Endometrial microvascular endothelial cells (primary cell): ENCODE measurements around the gene ARHGEF17. TPM values are rescaled to one million over a fixed set of nuclear protein-coding genes. Genes with fewer than 3 reads are reported as not detected.

Source experiments
- in situ Hi-C: cut with HindIII; loops from 2 replicates; pipeline ENCODE4 v1.10.0; 2017; ENCODE audit warnings: low sequenced_read_pairs, low pct_unique_long_range_greater_than_20kb; ENCODE audit errors: inconsistent ontology term
- total RNA-seq: library from RNA; depleted of rRNA; stranded (reverse); fragments of >200 nt; gene quantifications from one replicate; pipeline ENCODE4 v1.2.3, GENCODE V29; 2015; ENCODE audit errors: inconsistent ontology term

ARHGEF17 gene
- total RNA-seq, 1 donor from 2014 or later: 11.3 TPM

DNA sequence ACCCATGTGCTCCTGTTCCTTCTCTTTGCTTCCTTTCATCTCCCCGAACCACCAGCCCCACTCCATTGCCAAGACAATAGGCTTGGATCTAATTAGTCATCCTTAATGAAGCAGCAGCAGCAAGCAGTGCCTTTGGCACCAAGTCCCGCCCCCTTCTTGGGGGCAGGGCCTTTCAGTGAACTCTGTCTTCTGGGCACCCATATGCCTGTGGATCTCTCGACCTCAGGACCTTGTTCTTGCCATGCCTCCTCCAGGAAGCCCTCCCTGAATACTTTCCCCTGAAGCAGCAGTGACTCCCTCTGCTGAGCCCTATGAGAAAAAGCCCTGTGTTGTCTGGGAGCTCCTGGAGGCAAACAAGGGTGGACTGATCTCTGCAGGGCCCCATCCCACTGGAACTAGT lies 32.1 kb downstream of the ARHGEF17 start:
- in situ Hi-C loops: no loop called here

DNA sequence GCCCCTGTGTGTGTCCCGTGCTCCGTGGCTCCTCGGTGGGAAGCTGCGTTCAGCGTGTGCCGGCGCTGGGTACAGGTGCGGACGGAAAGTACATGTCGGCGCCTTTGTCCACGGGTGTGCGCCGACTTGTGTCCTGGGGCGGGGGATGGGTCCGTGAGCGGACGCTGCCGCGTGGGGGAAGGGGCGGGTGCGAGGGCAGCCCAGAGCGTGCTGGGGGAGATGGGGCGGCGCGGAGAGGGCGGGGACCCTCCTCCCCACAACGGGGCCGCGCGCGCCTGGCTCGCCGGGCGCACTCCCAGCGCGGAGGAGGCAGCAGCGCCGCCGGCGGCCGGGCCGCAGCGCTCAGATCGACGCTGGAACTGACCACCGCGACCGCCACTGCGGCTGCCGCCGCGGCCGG lies 34.6 kb downstream of the ARHGEF17 start:
- in situ Hi-C loops: no loop called here

- in situ Hi-C loops: no loop called here
Measured at GRCh38 chr11:73343076-73343873, 35.2 kb downstream of the ARHGEF17 start.

DNA sequence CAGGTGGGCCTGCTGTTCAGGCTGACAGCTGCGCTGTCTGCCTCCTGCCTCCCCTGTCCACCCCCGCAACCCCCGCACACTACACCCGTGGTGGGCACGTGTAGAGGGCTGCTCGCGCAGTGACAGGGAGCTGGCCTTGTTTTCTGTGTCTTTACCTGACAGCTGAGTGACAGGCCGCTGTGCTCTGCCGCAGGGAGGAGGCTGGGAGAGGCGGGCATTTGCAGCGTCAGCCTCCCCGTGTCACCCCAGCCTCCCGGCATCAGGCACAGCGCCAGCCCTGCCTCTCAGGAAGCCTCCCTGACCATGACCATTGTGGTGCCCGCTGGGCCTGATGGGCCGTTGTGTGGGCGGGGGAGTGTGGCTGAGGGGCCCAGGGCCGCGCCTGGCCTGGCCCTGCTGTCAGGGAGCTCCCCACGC lies 36.1 kb downstream of the ARHGEF17 start:
- in situ Hi-C loops: no loop called here

DNA sequence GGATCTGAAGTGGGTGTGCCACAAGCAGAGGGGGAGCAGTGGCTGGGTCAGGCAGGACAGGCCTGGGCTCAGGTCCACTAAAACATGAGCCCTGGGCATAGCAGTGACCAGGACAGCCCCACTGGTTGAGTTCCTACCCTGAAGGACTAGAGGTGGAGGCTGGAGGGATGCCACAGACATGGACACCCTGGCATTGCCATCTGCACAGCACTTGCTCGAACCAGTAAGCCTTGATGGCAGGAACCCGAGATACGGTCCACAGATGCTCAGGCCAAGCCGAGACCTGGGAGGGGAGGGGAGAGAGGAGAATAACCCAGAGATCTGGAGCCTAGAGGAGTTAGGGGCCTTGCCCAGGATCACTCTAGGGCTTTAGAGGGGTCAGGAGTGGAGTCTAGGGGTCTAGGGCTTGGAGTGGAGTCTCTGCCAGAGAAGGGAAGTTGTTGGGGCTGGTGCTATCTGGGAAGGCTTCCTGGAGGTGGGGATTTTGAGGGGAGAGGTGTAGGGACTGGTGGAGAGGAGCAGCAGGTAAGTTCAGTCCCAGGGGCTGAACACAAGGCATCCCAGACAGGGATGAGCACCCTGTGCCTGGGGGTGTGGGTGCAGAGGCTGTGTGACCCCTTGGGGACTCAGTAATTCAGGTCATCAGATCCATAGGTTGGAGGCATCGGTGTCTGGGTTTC lies 37.5 kb downstream of the ARHGEF17 start:
- in situ Hi-C loops: no loop called here

GRCh38 chr11:73346186-73346935 lies 38.3 kb downstream of the ARHGEF17 start:
- in situ Hi-C loops: no loop called here

GRCh38 chr11:73347067-73347466 lies 39.0 kb downstream of the ARHGEF17 start:
- in situ Hi-C loops: no loop called here

DNA sequence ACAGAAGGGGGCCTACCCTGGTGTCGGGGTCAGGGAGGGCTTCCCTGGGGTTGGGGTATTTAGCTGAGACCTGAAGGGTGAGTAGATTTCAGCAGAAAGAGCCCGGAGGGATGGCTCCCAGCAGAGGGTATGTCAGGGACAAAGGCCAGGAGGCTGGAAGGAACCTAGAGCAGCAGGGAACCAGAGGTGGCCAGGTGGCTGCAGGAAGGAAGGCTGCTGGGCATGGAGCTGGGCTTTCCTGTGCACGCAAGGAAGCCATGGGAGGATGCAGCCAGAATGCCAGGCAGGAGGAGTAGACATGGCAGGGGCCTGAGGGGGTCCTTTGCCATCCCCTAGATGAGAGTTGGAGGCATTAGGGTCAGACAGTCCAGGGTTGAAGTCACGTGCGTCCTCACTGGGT lies 40.8 kb downstream of the ARHGEF17 start:
- in situ Hi-C loops: no loop called here

- in situ Hi-C loops: no loop called here
Measured at GRCh38 chr11:73349633-73350032, 41.6 kb downstream of the ARHGEF17 start.

DNA sequence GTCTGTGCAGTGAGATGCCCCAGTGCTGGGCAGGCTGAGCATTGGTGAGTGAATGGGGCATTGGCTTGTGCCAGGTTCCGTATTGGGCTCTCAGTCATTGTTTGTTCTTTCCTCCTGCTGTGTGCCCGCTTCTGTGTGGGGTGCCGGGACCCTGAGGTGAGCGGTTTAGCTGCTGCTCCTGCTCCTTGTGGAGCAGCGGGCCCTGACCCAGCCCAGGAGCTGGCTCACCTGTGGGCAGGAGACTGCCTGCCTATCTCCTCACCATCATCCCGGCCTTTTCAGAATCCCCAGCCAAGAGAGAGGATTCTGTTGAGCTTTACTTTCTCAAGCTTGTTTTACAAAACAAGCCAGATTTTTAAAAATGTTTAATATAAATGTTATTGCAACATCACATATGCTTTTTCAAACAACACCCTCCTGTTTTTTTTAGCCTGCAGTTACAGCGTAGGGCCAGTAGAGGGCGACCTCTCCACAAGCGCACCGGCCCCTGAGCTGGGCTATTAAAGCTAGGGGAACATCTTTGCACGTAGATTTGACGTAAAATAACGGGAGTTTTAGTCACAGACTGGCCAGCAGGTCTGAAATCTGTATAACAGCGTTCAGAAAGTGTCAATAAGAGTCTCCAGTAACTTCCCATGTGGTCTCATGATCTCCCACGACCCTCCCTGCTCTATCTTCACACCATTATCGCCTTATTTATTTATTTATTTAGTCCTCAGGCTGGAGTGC lies 43.0 kb downstream of the ARHGEF17 start:
- in situ Hi-C loops: no loop called here

GRCh38 chr11:73353422-73353821 lies 45.3 kb downstream of the ARHGEF17 start:
- in situ Hi-C loops: no loop called here

DNA sequence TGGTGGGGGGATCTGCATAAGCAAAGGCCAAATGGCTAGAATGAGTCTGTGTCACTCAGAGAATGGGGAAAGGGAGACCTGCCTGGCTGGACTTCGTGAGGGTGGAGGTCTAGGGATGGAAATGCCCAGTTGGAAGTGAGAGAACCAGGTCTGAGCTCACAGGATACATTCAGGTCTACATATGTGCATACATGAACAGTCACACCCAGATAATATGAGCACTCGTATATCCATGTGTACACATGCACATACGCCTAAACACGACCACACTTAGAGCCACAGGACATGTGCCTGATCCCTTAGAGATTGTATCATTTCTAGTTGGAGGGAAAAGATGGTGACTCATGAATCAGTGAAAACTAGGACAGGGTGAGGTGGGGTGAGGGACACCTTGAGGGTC lies 47.0 kb downstream of the ARHGEF17 start:
- in situ Hi-C loops: no loop called here

GRCh38 chr11:73356979-73357860 lies 49.1 kb downstream of the ARHGEF17 start:
- in situ Hi-C loops: no loop called here

- in situ Hi-C loops: no loop called here
Measured at GRCh38 chr11:73358071-73358470, 50.0 kb downstream of the ARHGEF17 start.

- in situ Hi-C loops: no loop called here
Measured at GRCh38 chr11:73359341-73359740, 51.3 kb downstream of the ARHGEF17 start.

GRCh38 chr11:73359930-73360742 lies 52.1 kb downstream of the ARHGEF17 start:
- in situ Hi-C loops: no loop called here

DNA sequence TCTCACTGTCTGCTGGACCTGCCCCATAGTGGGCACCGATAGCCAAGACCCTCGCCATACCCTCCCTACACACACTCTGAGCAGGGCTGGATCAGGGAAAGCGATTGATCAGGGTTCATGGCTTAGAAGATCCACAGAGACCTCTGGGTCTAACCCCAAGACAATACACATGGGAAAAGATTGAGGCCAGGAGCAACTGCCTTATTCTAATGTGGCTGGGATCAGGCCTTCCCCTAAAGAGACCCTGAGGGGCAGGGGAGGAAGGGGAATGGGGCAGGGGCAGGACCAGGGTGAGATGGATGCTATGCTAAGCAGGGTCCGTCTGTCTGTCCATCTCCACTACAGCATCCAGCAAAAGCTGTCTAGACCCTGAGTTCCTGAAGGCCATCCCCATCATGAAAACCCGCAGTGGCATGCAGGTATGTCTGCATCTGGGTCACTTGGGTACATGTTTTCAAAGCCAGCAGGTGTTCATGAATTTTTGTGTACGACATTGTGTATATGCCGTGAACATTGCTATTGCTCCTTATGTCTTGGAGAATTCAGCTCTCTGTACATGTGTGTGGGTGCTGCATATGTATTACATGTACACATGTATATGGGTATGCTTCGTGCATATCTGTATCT lies 52.8 kb downstream of the ARHGEF17 start:
- in situ Hi-C loops: no loop called here
